ENCODE measurements around the gene ETV6. TPM values are rescaled to one million over a fixed set of nuclear protein-coding genes. Genes with fewer than 3 reads are reported as not detected.
A peak's percentile ranks its signal among the peaks of the same experiment; 100 is the strongest.

The ETV6 gene
- total RNA-seq, 1 donor from 2014 or later, result 15.2 TPM

GRCh38 chr12:11758510-11759493 lies 109.3 kb downstream of the ETV6 start:
- peak; percentile 71 for ATAC-seq
- intact Hi-C loops (cut with DNase I), result loop anchor here (5.0 kb wide), 1 partner anchor 103 kb away; no protein-coding TSS in a partner anchor
- DNase-seq (ENCODE audit: missing footprints), result no peak

DNA sequence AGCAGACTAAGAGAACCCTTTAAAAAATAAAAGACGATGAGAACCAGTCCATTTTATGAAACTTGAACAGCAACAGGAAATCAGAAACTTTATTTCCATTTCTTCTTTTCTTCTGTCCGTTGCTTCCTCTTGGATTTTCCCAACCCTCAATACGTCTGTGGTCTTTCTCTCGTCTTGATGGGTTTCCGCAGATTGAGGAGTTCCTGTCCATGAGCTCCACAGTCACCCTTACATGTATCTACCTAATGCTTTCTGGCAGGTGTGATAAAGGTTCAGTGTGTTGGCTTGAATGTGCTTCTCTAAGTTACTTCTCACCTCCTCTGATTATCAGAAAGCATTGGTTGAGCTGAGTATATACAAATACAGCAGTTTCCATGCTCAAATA lies 110.0 kb downstream of the ETV6 start:
- ATAC-seq (no peak), DNase-seq (ENCODE audit: missing footprints) (no peak)
- intact Hi-C loops (cut with DNase I), result loop anchor here (5.0 kb wide), 1 partner anchor 103 kb away; no protein-coding TSS in a partner anchor

DNA sequence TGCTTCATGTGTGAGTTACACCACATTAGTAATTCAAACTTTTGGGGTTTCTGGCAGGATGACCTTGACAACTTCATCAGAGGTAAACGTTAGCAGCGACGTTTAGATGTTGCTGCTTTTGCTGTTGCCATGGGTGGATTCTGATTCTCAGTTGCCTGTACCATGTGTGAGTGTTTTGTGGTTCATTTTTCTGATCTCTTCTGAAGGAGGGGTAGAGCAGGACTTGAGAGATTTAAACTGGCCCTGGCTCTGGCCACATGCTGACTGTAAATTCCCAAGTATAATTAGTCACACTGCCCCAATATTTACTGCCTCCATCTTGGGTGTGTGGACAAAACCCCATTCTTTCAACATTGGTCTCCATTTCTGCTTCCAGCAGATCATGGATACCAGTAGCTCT lies 110.4 kb downstream of the ETV6 start:
- DNase-seq (ENCODE audit: missing footprints) (no peak), ATAC-seq (no peak)

DNA sequence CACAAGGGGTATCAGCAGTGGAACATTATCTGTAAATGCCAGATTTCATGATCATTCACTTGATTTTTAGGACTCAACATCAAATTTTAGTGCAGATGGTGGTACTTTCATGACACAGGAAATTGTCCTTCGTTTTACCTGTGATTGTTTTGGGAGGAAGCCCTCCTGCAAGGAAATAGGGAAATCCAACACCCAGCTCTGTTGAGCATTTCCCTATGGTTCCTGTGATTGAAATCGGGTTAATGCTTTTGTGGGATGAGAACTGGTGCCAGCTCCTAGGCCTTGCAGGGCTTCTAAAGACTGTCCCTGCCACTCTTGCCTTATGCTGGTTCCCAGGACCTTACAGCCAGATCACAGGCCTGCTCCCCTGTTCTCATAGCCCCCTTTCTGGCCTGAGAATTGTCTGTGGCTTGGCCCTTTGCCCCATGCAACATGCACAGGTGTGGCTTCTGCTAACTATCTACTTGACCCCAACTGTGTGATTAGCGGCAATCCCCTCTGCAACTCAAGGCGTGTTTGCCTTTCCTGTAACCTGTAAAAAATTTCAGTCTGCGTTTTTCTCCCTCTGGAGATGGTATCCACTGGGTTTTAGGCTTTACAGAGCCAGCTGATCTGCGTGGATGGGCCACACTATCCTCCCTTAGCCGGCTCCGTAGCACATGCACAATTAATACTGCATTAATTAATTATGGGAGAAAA lies 112.5 kb downstream of the ETV6 start:
- DNase-seq (ENCODE audit: missing footprints), result no peak
- no peak for ATAC-seq
- intact Hi-C loops (cut with DNase I), result no loop called here

More for the DNA sequence above, 110.4 kb downstream of the ETV6 start:
- intact Hi-C loops (cut with DNase I), result loop anchor here (5.0 kb wide), 1 partner anchor 102 kb away; no protein-coding TSS in a partner anchor

DNA sequence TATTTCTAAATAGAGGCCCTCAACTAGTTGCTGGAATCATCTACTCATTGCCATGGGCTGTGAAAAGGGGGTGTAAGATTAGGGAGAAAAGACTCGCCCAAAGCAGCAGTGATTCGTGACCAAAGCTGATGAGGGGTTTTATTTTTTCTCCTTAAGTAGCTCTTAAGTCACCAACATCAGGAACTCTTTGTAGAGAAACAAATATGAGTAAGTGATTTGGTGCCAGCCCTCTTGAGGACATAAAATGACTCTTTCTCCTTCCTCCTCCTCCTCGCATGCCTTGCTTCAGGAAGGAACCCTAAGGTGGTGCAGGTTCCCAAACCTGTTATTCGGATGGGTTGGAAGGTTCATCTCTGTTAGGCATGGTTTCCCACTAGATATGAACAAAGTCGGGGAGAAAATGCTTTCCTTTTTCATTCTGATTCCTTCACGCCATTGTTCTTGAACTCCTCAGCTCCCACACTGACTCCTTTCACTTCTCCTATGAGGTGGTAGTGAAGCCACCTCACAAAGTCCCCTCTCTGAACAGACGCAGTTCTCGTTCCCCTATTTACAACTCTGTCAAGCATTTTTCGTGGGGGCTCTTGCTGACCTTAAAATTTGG lies 113.4 kb downstream of the ETV6 start:
- intact Hi-C loops (cut with DNase I), result no loop called here

DNA sequence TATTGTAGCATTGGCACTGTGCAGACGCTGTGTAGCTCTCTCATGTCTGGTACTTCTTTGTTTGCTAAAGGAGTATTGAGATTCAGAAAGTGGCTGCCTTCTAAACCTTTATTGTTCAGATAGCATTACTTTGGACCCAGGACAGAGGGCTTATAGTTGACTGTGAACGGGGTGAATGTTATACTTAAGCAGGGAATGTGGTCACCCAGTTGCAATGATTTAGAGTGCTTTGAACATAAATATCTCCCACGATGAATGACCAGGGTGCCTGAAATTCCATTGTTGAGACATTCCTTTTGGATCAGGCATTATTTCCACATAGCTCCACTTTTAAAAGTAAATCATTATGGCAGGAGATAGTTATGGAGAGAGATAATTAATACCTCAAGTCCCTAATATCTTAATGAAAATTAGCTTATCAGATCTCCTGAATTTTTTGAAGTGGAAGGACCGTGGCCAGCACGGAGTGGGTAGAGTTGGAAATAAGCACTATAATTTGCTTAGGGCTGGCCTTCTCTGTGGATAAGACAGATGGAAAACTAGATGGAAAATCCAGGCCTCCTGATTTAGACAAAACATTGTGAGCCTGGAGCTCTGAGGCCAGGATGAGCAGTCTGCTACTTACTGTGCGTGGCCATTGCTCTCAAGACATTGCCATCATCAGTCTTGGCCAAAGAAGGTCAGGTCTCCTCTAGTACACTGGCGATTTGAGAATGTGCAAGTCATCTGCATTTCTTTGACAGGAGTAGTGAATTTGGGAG lies 114.5 kb downstream of the ETV6 start:
- ATAC-seq, result no peak
- intact Hi-C loops (cut with DNase I), result no loop called here

More for the DNA sequence above, 113.4 kb downstream of the ETV6 start:
- ATAC-seq (no peak), DNase-seq (ENCODE audit: missing footprints) (no peak)

DNA sequence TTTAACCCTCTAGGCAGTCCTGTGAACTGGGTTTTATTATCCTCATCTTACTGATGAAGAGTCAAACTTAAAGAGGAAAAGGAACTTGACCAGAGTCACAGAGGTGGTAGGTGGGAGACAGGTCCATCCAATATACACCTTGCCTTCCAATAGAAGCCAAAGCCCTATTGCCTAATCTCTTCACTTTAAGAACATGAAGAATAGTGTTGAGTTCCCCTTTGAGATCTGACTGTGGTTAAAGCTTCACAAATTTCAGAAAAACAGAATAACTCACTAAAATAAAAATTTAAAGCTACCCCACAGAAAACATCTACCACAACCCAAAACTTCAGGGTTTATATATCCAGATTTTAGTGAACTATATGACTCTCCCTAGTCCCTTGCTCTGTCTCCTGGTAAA lies 115.4 kb downstream of the ETV6 start:
- DNase-seq (ENCODE audit: missing footprints), result no peak
- ATAC-seq, result no peak
- intact Hi-C loops (cut with DNase I), result no loop called here

More for the DNA sequence above, 114.5 kb downstream of the ETV6 start:
- DNase-seq (ENCODE audit: missing footprints), result no peak

GRCh38 chr12:11765421-11765816 lies 115.9 kb downstream of the ETV6 start:
- intact Hi-C loops (cut with DNase I), result no loop called here
- no peak for DNase-seq (ENCODE audit: missing footprints)
- ATAC-seq, result no peak

DNA sequence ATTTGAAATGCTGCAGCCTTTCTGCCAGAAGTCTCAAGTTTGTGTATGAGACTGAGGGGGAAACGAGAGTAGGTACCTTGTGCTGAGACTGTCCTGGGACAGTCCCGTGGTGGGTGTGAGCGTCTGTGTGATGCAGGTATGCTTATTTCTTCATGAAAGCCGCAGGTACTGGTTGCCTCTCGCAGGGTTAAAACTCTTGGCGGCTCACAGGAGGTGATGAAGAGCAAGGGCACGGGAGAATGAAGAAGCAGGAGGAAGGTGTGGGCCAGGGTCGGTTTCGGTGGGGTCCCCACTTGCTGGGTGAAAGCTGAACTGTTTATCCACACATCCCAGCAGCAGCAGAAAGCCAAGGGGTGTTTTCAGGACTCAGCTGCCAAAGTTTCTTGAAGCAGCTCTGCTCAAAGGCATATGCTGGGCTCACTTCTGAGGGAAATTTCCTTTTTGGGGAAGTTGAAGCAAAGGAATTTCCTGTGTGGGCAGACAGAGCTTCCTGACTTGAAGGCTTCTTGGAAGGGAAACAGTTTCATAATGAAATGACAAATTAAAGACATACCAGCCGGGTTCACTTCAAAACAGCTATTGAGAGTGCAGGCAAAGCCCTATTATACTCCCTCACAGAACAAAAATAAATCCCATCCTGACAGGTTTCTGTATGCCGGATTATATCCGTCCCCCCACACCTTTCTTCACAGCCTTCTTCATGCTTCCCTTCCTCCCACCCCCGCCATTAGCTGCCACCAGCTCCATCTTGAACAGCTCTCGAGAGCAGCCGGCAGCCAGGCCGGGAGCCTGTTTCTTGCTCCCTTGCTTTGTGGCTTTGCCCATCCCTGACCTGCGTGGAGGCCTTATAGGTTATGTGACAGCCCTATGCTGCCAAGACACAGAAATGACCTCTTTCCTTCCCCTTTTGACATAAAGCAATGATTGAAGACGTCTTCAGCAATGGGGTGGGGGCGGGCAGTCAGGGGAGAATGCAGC lies 116.6 kb downstream of the ETV6 start:
- no peak for DNase-seq (ENCODE audit: missing footprints)
- ATAC-seq, result peak; percentile 73
- intact Hi-C loops (cut with DNase I), result no loop called here

GRCh38 chr12:11767029-11767724 lies 117.7 kb downstream of the ETV6 start:
- DNase-seq (ENCODE audit: missing footprints) (no peak), ATAC-seq (no peak)
- intact Hi-C loops (cut with DNase I), result no loop called here

GRCh38 chr12:11767798-11768197 lies 118.3 kb downstream of the ETV6 start:
- no peak for ATAC-seq
- DNase-seq (ENCODE audit: missing footprints), result no peak
- intact Hi-C loops (cut with DNase I), result no loop called here

DNA sequence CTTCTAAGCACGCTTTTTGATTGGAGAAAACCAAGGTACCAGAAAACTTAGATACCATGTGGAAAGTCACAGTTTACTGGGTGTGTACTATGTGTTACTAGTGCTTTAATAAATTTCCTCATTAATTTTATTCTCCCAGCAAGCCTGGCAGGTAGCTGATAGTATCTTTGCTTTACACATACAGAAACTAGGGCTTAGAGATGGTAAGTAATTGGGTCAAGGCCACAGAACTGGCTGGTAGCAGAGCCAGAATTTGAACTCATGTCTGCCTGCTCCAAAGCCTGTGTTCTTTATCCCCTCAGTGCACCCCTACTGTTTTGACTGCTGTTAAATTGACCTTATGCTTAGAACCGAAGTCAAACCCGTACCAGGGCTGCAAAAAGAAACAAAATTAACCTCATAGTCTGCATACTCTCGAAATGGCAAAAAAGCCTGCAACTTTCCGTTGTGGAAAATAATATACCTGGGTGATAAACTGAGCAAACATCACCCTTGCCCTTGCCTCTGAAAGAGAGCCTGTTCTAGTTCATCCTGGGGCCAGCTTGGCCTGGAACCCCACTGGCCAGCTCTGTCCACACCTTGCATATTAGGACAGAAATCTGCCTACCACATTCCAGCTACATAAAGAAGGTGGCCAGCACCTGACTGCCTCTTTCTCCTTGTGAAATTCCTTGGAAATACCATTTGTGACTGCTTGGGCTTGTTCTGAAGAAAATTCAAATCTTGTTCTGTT lies 118.9 kb downstream of the ETV6 start:
- intact Hi-C loops (cut with DNase I), result no loop called here
- ATAC-seq, result no peak
- no peak for DNase-seq (ENCODE audit: missing footprints)

GRCh38 chr12:11769723-11770514 lies 120.4 kb downstream of the ETV6 start:
- ATAC-seq (no peak), DNase-seq (ENCODE audit: missing footprints) (no peak)
- intact Hi-C loops (cut with DNase I), result no loop called here

- DNase-seq (ENCODE audit: missing footprints), result no peak
- no peak for ATAC-seq
- intact Hi-C loops (cut with DNase I), result no loop called here
Observed at GRCh38 chr12:11771356-11771755, 121.9 kb downstream of the ETV6 start.

DNA sequence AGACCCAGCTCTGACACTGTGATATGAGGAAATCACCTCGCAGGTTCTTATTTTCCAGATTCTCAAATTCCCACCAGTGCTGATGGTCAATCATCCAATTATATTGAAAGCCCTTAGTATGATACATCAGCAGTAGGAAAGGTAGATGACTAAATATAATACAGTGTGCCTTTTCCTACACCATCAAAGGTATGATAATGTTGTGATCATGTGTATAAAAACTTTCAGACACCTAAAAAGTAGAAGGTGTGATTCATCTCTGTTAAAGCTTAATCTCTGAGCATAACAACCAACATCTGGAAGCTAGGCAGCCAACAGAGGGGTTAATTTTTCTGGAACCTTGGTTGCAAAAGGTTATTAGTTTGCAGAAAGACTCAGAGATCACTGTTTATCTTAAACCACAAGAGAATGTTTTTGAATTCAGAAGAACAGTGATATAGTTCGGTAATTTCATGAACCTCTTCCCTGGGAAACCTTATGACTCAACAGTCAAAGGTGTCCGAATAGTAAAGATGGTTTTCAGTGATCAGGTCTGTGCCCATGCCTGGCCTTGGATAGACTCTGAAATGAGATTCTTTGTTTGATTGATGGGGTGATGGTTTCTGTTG lies 122.5 kb downstream of the ETV6 start:
- no peak for ATAC-seq
- DNase-seq (ENCODE audit: missing footprints), result no peak
- intact Hi-C loops (cut with DNase I), result no loop called here
